GM21423 (cell line): ENCODE results near the gene HPF1.
"Not testable (repeated sequence)": the region's sequence is repeated elsewhere in the genome, so short reads cannot be mapped to it uniquely, and the experiment has no call there.

Source experiments
- ATAC-seq: cut with Tn5 transposase; IDR thresholded peaks from one replicate; pipeline ENCODE4 v1.9.1; 2021; ENCODE audit warnings: mild to moderate bottlenecking, moderate library complexity; ENCODE audit not compliant: unreplicated experiment

The HPF1 gene

DNA sequence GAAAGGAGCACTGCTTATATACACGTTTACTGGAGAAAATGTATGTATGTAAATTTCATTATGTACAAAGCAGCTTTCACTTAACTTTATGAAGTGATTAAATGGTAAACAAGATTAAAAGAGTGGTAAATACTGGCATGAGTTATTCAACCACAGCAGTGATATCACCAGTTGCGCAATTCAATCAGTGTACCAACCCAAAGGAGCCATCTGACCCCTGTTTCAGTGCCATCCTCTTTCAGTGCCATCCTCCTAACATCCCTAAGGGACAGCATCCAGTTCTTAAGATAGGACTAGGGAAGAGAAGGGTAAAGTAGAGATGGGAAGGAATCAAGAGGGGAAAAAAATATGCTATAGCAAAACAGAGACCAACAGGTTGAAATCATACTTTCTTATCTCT is 16.2 kb downstream of the HPF1 start:
- ATAC-seq, result no peak

DNA sequence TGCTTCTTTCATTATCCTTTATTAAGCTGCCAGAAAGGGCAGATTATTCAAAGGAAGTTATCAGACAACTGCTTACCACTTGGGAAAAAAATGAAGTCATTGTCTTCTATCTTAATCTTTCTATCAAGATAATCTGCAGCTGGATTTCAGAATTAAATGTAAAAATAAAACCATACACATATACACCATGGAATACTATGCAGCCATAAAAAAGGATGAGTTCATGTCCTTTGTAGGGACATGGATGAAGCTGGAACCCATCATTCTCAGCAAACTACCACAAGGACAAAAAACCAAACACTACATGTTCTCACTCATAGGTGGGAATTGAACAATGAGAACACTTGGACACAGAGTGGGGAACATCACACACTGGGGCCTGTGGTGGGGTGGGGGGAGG is 19.1 kb downstream of the HPF1 start:
- not testable (repeated sequence) for ATAC-seq

GRCh38 chr4:169730564-169730963 is 27.2 kb downstream of the HPF1 start:
- ATAC-seq, result no peak

- no peak for ATAC-seq
Measured at GRCh38 chr4:169727616-169728015, 30.1 kb downstream of the HPF1 start.

DNA sequence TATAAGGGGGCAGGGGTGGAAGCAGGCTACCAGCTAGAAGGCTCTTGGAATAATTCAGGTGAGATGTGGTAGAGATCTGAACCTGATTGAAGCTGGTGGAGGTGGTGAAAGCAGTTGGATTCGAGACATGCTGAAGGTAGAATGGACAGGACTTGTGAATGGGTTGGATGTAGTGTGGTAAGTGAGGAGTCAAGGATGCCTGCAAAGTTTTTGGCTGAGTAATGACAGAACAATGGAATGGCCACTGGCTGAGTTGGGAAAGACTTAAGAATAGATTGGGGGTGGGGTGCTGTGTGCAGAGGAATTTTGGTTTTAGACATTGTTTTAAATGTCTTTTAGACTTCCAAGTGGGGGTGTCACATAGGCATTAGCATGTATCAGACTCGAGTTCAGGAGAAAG is 33.5 kb downstream of the HPF1 start:
- no peak for ATAC-seq

DNA sequence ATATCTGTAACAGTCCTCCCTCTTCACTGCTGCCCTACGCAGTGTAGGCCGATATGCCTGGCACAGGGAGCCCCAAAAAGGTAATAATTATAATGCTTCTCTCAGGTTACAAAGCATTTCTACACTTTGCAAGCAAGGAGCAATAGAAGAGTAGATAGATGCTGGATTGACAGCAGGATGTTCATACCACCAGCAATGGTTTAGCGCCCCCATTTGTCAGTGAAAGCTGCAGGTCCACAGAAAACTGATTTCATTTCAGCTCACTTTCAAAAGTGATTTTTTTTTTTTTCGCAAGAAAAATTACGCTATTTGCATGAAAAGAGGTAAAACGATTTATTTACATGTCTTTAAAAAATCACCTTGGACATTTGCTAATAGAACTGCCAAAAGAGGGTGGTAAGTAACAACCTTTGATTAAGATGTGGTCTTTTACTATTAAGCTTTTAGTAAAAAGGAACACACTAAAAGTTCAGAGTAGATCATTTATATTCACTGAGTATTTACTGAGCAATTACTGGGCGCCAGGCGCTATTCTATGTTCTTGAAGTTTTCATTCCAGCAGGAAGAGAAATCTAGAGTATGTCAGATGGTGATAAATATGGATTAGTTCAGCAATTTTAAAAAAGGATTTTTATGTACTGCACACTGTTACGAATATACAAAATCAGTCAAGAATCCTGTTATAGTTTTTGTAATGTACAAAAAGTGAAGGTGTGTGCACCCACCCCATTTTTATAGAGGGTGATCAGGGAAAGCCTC is 34.4 kb downstream of the HPF1 start:
- ATAC-seq, result no peak

DNA sequence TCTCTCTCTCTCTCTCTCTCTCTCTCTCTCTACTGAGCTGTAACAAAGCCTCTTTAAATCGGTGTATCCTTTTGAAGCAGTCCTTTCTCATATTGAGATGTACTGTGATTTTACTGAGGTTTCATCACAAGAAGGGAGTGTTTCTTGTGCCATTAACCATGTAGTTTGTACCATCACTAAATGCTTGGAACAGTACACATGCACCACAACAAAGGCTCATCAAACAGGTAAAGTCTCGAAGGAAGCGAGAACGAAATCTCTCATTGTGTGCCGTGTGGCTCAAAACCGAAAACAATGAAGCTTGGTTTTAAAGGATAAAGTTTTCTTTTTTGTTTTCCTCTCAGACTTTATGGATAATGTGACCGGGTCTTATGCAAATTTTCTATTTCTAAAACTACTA is 37.2 kb downstream of the HPF1 start:
- no peak for ATAC-seq

DNA sequence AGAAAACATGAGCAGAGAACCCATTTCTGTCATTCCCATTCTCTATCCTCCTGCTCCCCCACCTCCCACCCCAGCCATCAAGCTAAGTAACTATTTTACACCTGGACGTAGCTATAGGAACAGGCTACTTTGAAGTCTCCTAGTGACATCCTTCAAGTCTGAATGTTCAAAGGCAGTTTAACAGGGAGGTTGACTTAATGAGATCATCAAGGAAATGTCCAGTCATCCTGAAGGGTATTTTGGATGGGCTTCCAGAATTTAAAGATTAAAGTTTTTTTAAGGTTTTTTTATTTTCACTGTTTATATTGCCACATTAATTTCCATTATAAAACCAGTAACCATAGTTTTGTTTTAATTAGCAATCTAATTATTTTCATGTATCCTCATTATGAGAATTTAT is 41.1 kb downstream of the HPF1 start:
- no peak for ATAC-seq

DNA sequence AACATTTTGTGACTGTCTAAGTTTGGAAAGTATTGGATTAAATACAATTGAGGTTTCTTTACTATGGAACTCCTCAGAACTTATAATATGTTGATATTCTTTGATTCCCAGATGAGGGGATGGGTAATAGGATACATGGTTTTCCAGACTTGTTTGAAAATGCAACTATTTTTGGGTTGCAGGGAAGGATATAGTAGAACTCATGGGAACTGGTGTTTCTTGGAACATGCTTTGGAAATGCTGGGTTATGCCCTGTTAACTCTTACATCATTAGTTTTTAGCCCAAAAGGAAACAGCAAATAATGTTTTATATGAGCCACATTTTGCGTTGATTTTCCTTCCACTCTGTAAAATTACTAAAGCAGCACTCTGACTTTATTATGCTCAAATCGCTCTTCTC is 41.9 kb downstream of the HPF1 start:
- no peak for ATAC-seq

DNA sequence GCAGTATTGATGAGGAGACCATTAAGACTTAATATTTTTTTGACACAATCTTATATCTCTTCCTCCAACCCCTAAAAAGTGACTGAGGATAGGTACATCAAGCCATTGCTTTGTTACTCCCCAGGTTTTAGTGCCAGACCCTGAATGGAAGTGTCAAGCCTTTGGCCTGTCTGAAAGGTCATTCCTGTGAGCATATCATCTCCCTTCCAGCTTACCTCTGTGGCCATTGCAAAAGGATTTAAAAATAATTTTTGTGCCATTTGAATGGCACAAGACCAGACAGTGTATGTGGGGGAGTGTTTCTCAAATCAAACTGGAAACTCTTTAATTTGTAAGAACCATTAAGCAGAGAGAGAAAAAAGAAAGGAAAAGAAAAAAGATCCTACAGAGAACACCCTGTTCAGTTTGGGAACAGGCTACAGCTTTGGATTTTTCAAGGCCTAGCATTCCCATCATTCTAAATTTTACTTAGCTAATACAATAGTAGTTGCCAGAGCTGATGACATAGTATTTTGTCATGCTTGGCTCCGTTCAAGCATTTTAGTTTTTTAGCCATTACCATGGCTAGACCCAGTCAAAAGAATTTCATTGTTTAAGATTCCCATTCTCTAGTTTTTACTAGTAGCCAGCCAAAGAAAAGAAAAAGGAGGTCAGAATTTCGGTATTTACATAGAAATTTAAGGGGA is 49.6 kb downstream of the HPF1 start:
- ATAC-seq, result no peak

DNA sequence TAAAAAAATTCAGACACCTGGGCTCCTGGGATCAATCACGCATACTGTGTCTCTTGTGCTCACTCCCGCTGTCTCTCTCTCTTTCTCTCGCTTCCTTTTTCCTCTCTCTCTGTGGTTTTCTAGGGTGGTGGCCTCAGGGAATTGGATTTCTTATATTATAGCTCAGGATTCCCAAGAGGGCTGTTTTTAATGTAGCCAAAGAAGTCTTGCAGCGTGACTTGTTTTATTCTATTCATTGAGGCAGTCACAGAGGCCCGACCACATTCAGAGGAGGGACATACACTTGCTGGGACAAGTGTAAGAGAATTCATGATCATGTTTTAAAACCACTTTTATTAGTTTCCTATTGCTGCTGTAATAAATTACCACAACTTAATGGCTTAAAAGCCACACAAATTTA is 59.4 kb downstream of the HPF1 start:
- ATAC-seq, result no peak

- no peak for ATAC-seq
Measured at GRCh38 chr4:169690787-169691186, 67.0 kb downstream of the HPF1 start.

DNA sequence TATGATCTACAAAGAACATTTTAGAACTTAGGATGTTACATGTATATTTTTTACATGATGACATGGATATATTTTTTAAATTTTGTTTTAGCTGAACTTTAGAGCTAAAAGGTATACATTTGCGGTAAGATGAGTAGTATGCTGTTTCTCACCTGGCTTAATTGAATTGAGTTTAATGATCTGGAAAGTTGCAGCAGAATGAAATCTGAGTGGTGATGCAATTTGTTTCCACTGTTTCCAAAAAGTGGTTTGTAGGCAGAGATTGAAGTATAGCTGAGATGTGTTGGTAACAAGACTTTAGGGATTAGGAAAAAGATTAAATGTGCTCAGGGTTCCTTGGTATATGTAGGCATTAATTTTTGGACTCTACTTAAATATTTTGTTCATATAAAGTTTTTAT is 68.1 kb downstream of the HPF1 start:
- ATAC-seq, result no peak

- ATAC-seq, result no peak
Measured at GRCh38 chr4:169682372-169683047, 75.2 kb downstream of the HPF1 start.
